Keratinocyte (primary cell): ENCODE data around the gene SH3RF1. TPM values are rescaled to one million over a fixed set of nuclear protein-coding genes. Genes with fewer than 3 reads are reported as not detected.

Experiments
- DNase-seq: peaks from one replicate; pipeline ENCODE4 v3.0.0-alpha.2; 2011; ENCODE audit warnings: low read depth, missing footprints, low spot score
- FAIRE-seq: peaks from 2 replicates; lab custom pipeline; 2011; peaks lifted over from hg19 to GRCh38; lab: Jason Lieb, UNC
- H2AFZ ChIP-seq: 2 replicates; pipeline ENCODE4 v1.6.0; 2012; ENCODE audit warnings: low read length, control low read depth, inconsistent platforms; ENCODE audit not compliant: control insufficient read depth
- H3K27ac ChIP-seq: 2 replicates; pipeline ENCODE4 v1.5.1; 2011; ENCODE audit warnings: low read length; ENCODE audit not compliant: control insufficient read depth, insufficient read depth
- H3K27me3 ChIP-seq: 3 replicates; pipeline ENCODE4 v1.6.0; 2011; ENCODE audit warnings: low read length; ENCODE audit not compliant: control insufficient read depth, insufficient read depth; ENCODE audit errors: extremely low read depth
- H3K36me3 ChIP-seq, 2 experiments: 2 replicates in 1 of 2; 3 replicates in 1 of 2; pipeline ENCODE4 v1.5.1; 2011; ENCODE audit warnings: low read length in 2 of 2, mild to moderate bottlenecking in 1 of 2; ENCODE audit not compliant: control insufficient read depth in 2 of 2, insufficient read depth in 2 of 2; ENCODE audit errors: extremely low read depth in 1 of 2
- H3K4me1 ChIP-seq: 3 replicates; pipeline ENCODE4 v1.5.1; 2011; ENCODE audit warnings: low read length; ENCODE audit not compliant: control insufficient read depth, insufficient read depth; ENCODE audit errors: extremely low read depth
- H3K4me2 ChIP-seq: 3 replicates; pipeline ENCODE4 v1.6.0; 2011; ENCODE audit warnings: low read depth, low read length; ENCODE audit not compliant: control insufficient read depth, insufficient read depth; ENCODE audit errors: extremely low read depth
- H3K4me3 ChIP-seq, 3 experiments: fragments of 200-600 bp in 1 of 3; sonication (generic) in 1 of 3; 2 replicates in 2 of 3; 3 replicates in 1 of 3; pipeline ENCODE4 v1.5.1; 2011 to 2016; ENCODE audit warnings: low read length in 3 of 3, mild to moderate bottlenecking in 3 of 3, control low read depth in 2 of 3, inconsistent platforms in 1 of 3, low read depth in 1 of 3, mixed read lengths in 1 of 3, mixed run types in 1 of 3, moderate library complexity in 1 of 3; ENCODE audit not compliant: control insufficient read depth in 2 of 3, insufficient read depth in 2 of 3; ENCODE audit errors: extremely low read depth in 1 of 3
- H3K79me2 ChIP-seq: 2 replicates; pipeline ENCODE4 v1.6.0; 2012; ENCODE audit warnings: low read length; ENCODE audit not compliant: control insufficient read depth, insufficient read depth
- H3K9ac ChIP-seq: 3 replicates; pipeline ENCODE4 v1.6.0; 2011; ENCODE audit warnings: low read length; ENCODE audit not compliant: control insufficient read depth, insufficient read depth; ENCODE audit errors: extremely low read depth
- H3K9me1 ChIP-seq: 3 replicates; pipeline ENCODE4 v1.6.0; 2011; ENCODE audit warnings: low read length; ENCODE audit not compliant: control insufficient read depth, insufficient read depth; ENCODE audit errors: extremely low read depth
- H3K9me3 ChIP-seq: 2 replicates; pipeline ENCODE4 v1.5.1; 2012; ENCODE audit warnings: low read depth, low read length; ENCODE audit not compliant: control insufficient read depth
- H4K20me1 ChIP-seq: 3 replicates; pipeline ENCODE4 v1.6.0; 2011; ENCODE audit warnings: low read length; ENCODE audit not compliant: control insufficient read depth, insufficient read depth; ENCODE audit errors: extremely low read depth
- EZH2 ChIP-seq: IDR thresholded peaks from one replicate; pipeline ENCODE4 v1.6.1; 2012; ENCODE audit warnings: inconsistent platforms, mild to moderate bottlenecking, low read length, moderate library complexity
- dilution Hi-C: fragments of 300-500 bp; cut with MboI; formaldehyde crosslinking; loops from one replicate; pipeline ENCODE4 v1.7.0; 2020; ENCODE audit warnings: low sequenced_read_pairs; ENCODE audit not compliant: extremely low pct_ligation_motif_present
- polyA plus RNA-seq, 5 experiments: library from polyadenylated mRNA; depleted of rRNA in 3 of 5; stranded (reverse) in 3 of 5; stranded (forward) in 1 of 5; unstranded in 1 of 5; fragments of >200 nt; gene quantifications; 1 replicate in 1 of 5; 2 replicates in 3 of 5; 3 replicates in 1 of 5; pipeline versions ENCODE4 v1.2.1 to v1.2.3, GENCODE V29; 2011 to 2012; ENCODE audit warnings: missing spikeins in 2 of 5, low read depth in 1 of 5, low replicate concordance in 1 of 5
- TF ChIP-seq, protein P1 (sequence below), 3 experiments: IDR thresholded peaks in 1 of 3; conservative IDR thresholded peaks in 1 of 3; optimal IDR thresholded peaks in 1 of 3; 2 replicates in 2 of 3; 3 replicates in 1 of 3; pipeline versions ENCODE3 to v1.5.1; 2011; ENCODE audit warnings: low read length in 3 of 3, mild to moderate bottlenecking in 3 of 3, moderate library complexity in 2 of 3, control low read depth in 1 of 3, inconsistent platforms in 1 of 3; ENCODE audit not compliant: insufficient read depth in 2 of 3; ENCODE audit errors: extremely low read depth in 1 of 3

SH3RF1 gene
- polyA plus RNA-seq, 1 donor (not counting 4 experiments of a cell fraction or from before 2014, with no cell fraction given) = 9.5 TPM

DNA sequence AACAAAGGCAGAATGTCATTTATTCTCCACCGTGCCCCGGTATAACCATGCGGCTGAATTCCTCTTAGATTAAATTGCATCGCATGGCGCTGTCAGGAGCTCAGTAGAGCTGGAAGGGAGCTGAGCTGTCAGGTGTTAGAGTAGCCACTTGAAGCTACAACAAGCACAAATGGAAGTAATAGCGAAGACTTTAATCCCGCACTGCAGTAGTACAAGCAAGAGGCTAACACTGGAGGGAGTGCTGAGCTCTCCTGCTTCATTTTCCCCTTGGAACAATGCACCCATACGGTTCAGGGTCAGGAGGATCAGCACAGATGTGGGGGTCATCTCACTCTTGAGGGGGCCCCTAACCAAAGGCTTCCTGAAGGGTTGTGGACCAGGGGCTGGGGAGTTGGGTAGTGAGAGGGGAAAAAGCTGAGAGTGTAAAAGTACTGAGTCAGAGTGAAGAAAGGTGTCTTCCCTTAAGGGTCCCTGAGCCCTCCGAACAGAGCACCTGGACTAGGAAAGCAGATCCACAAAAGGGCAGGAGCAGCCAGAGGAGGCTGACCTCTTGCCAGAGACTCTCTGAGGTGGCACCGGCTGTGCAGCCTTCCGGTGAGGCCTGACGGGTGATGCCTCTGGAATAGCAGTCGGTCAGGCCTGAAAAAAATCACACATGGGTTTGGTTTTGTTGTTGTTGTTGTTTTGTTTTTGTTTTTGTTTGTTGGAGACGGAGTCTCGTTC, 224.7 kb downstream of the SH3RF1 start:
- H3K9ac ChIP-seq = no peak overlapping the region
- H3K9me3 ChIP-seq = no peaks in the 10 kb centered on the region
- H3K36me3 ChIP-seq = no peaks in the 10 kb centered on the region
- H3K4me3 ChIP-seq = no peak overlapping the region
- DNase-seq (no peak), FAIRE-seq (no peak)
- no peaks in the 10 kb centered on the region for H3K27me3 ChIP-seq
- H3K79me2 ChIP-seq = no peaks in the 10 kb centered on the region
- H3K4me2 ChIP-seq = no peak overlapping the region
- H3K9me1 ChIP-seq = no peaks in the 10 kb centered on the region
- no peaks in the 10 kb centered on the region for H3K4me1 ChIP-seq
- no peaks in the 10 kb centered on the region for H4K20me1 ChIP-seq
- H2AFZ ChIP-seq = no peak overlapping the region
- TF ChIP-seq EZH2 = no peak
- TF ChIP-seq, protein P1, sequence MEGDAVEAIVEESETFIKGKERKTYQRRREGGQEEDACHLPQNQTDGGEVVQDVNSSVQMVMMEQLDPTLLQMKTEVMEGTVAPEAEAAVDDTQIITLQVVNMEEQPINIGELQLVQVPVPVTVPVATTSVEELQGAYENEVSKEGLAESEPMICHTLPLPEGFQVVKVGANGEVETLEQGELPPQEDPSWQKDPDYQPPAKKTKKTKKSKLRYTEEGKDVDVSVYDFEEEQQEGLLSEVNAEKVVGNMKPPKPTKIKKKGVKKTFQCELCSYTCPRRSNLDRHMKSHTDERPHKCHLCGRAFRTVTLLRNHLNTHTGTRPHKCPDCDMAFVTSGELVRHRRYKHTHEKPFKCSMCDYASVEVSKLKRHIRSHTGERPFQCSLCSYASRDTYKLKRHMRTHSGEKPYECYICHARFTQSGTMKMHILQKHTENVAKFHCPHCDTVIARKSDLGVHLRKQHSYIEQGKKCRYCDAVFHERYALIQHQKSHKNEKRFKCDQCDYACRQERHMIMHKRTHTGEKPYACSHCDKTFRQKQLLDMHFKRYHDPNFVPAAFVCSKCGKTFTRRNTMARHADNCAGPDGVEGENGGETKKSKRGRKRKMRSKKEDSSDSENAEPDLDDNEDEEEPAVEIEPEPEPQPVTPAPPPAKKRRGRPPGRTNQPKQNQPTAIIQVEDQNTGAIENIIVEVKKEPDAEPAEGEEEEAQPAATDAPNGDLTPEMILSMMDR (optimal IDR thresholded peaks at IDR 0.05 in 1 of 3, IDR thresholded peaks at IDR 0.05 in 1 of 3, conservative IDR thresholded peaks at IDR 0.05 in 1 of 3; ENCODE audit: extremely low read depth in 1 of 3, insufficient read depth in 2 of 3, low read length in 3 of 3) = no peak
- no peak overlapping the region for H3K27ac ChIP-seq
- dilution Hi-C loops = no loop called here

DNA sequence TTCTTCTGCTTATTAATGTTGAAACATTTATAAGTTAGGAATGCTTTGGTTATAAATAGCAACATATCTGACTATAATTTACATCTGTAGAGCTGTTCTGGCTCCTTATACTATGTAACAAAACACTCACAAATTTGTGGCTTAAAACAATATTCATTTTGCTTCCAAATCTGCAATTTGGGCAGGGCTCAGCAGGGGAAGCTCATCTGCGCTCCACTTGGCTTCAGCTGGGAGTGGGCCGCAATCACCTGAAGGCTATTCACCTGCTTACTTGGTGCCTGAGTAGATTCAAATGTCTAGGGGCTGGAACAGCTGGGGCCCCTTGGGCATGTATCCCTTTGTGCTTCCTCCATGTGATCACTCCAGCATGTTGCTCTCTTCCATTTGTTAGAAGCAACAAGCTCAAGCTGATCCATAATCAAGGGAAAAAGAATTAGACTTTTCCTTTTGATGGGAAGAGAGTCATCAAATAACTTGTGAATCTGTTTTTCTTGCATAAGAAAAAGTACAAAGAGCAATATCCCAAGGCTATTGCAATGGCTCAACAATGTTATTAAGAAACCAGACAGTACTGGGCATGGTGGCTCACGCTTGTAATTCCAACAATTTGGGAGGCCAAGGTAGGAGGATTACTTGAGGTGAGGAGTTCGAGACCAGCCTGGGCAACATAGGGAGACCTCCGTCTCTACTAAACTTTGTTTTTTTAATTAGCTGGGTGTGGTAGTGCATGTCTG, 225.9 kb downstream of the SH3RF1 start:
- dilution Hi-C loops = no loop called here
- no peak overlapping the region for H3K4me2 ChIP-seq
- TF ChIP-seq, protein P1 (optimal IDR thresholded peaks at IDR 0.05 in 1 of 3, IDR thresholded peaks at IDR 0.05 in 1 of 3, conservative IDR thresholded peaks at IDR 0.05 in 1 of 3; ENCODE audit: extremely low read depth in 1 of 3, insufficient read depth in 2 of 3, low read length in 3 of 3) = no peak
- TF ChIP-seq EZH2 = no peak
- no peaks in the 10 kb centered on the region for H3K9me3 ChIP-seq
- FAIRE-seq (no peak), DNase-seq (no peak)
- no peaks in the 10 kb centered on the region for H4K20me1 ChIP-seq
- H3K27me3 ChIP-seq = no peaks in the 10 kb centered on the region
- H3K36me3 ChIP-seq = no peaks in the 10 kb centered on the region
- H3K4me1 ChIP-seq = no peaks in the 10 kb centered on the region
- no peaks in the 10 kb centered on the region for H3K9me1 ChIP-seq
- no peaks in the 10 kb centered on the region for H3K79me2 ChIP-seq
- H3K27ac ChIP-seq = no peak overlapping the region
- no peak overlapping the region for H3K9ac ChIP-seq
- no peak overlapping the region for H3K4me3 ChIP-seq
- H2AFZ ChIP-seq = no peak overlapping the region
